Left ventricle myocardium inferior (tissue), 1 donor: ENCODE results near the gene TMEM176B. TPM values are rescaled to one million over a fixed set of nuclear protein-coding genes. Genes with fewer than 3 reads are reported as not detected.
A peak's percentile ranks its signal among the peaks of the same experiment; 100 is the strongest.

Experiments used
- DNase-seq: peaks from one replicate; pipeline ENCODE4 v3.0.0-alpha.2; 2020
- H3K27ac ChIP-seq: fragments of 200-600 bp; replicated peaks from 2 replicates; pipeline ENCODE4 v1.8.0; 2021
- H3K27me3 ChIP-seq: fragments of 200-600 bp; 2 replicates; pipeline ENCODE4 v1.8.0; 2021; ENCODE audit warnings: low read depth
- H3K36me3 ChIP-seq: fragments of 200-600 bp; 2 replicates; pipeline ENCODE4 v1.8.0; 2021
- H3K4me1 ChIP-seq: fragments of 200-600 bp; 2 replicates; pipeline ENCODE4 v1.8.0; 2021
- H3K4me3 ChIP-seq: fragments of 200-600 bp; 2 replicates; pipeline ENCODE4 v1.8.0; 2021; ENCODE audit warnings: mild to moderate bottlenecking, moderate library complexity
- H3K9me3 ChIP-seq: fragments of 200-600 bp; replicated peaks from 2 replicates; pipeline ENCODE4 v1.8.0; 2021
- CTCF ChIP-seq: fragments of 200-600 bp; IDR thresholded peaks from 2 replicates; pipeline ENCODE4 v1.8.0; 2021; ENCODE audit warnings: antibody characterized with exemption, mild to moderate bottlenecking, borderline replicate concordance
- intact Hi-C: fragments of 100-400 bp; cut with micrococcal nuclease; formaldehyde crosslinking; loops from one replicate; pipeline ENCODE4 v1.11.0; 2022
- long read RNA-seq: library from polyadenylated mRNA; unstranded; transcript quantifications from one replicate; pipeline ENCODE4 v2.0.0, GENCODE V29; 2021
- total RNA-seq: library from RNA; stranded (reverse); fragmentation: NEBNext Ultra II Directional; extraction: Animal tissue kit (Norgen Biotek cat#: 25700); gene quantifications from one replicate; pipeline ENCODE4 v1.2.1, GENCODE V29; 2021
- donor health status: DM: no; HTN: yes; CAD: no; lungs with severe emphysema.

TMEM176B gene
- total RNA-seq, result 34.0 TPM
- long read RNA-seq, transcript TMEM176B-201 (7 exons, 1,129 nt), result major isoform, 25 of 37 reads
- long read RNA-seq, partial matches to known transcripts, result 1 of 37 reads
- long read RNA-seq, other reads (novel, unspliced or antisense), result 6 of 37 reads

- Histone ChIP-seq H3K4me1 (peaks cover 18% of the 10 kb centered on the region), H3K4me3 (peak within 1 kb of the TSS; percentile 70), H3K9me3 (no peaks in the 10 kb centered on the region), H3K27ac (peak within 1 kb of the TSS; percentile 49), H3K27me3 (peaks cover 35% of the 10 kb centered on the region), H3K36me3 (peaks cover 7% of the 10 kb centered on the region)
- DNase-seq, result peak; percentile 55
- TF ChIP-seq CTCF, result no peak
- intact Hi-C loops, result no loop called here
Observed at GRCh38 chr7:150799741-150800580, at the start of gene TMEM176B. TMEM176B (minus strand) TSS chr7:150800364; CDS start chr7:150796569, 3,795 bp downstream.

DNA sequence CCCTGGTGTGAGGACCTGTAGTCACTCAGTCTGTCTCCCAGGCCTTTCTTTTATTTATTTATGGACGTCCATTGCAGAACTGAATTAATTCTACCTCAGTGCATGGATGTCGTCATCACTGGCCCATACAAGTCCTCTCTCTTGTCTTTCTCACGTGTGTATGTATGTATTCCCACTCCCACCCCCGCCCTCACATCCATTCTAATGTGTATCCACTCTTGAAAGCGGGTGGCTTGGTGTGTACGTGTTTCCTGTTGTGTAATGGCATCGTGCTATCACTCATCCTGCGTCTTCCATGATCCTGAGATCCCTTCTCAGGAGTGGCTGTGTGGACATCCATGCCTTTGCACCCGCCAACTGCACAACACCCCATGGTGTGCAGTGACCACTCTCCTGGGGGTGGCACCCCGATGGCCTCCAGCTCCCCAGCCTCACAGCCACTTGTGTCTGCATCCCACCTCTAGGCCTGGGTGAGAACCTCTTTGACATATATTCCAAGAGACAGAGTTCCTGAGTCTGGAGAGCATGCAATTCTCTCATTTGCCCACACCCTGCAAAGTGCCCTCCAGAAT lies 49.1 kb upstream of the TMEM176B start:
- Histone ChIP-seq H3K27ac (no peak overlapping the region), H3K27me3 (peaks cover 20% of the 10 kb centered on the region), H3K9me3 (no peaks in the 10 kb centered on the region), H3K36me3 (no peaks in the 10 kb centered on the region), H3K4me1 (peaks cover 13% of the 10 kb centered on the region), H3K4me3 (no peak overlapping the region)
- TF ChIP-seq CTCF, result no peak
- no peak for DNase-seq
- intact Hi-C loops, result no loop called here

DNA sequence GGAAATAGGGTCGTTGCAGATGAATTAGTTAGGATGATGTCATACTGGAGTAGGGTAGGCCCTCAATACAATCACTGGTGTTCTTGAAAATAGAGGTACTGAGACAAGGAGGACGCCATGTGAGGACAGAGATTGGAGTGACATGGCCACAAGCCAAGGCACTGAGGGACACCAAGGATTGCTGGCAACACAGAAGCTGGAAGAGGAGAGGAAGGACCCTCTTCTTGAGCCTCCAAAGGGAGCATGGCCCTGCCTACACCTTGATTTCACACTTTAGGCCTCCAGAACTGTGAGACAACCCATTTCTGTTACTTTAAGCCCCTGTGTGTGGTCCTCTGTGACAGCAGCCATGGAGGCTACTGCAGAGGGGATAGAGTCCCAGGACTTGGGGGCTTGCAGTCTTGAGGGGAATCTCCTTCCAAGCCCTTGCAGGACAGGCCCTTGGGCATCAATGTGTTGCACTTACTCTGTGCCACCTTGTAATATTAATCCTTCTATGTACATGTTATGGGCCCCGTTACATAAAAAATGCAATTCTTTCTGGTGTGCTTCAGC lies 48.5 kb upstream of the TMEM176B start:
- Histone ChIP-seq H3K9me3 (no peaks in the 10 kb centered on the region), H3K4me1 (peaks cover 13% of the 10 kb centered on the region), H3K4me3 (no peak overlapping the region), H3K27ac (no peak overlapping the region), H3K36me3 (no peaks in the 10 kb centered on the region), H3K27me3 (peaks cover 16% of the 10 kb centered on the region)
- intact Hi-C loops, result no loop called here
- no peak for TF ChIP-seq CTCF
- no peak for DNase-seq

DNA sequence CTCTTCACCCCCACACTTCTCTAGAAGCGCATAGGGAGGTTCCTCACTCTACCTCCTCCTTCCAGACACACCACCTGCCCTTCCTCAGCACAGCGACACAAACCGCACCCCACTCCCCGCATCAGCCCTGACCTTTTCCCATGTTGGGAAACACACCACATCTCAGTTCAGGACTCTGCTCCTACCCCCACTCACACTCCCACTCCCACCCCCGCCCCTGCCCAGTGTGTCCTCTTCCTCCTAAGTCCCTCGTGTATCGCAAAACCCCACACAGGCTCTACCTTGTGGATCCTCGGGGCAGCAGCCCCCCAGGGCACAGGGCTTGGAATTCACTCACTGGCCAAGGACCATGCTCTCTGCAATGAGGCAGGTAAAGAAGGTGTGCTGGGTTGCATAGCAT lies 47.9 kb upstream of the TMEM176B start:
- H3K4me3 ChIP-seq, result no peak overlapping the region
- H3K4me1 ChIP-seq, result peaks cover 13% of the 10 kb centered on the region
- H3K9me3 ChIP-seq, result no peaks in the 10 kb centered on the region
- peaks cover 16% of the 10 kb centered on the region for H3K27me3 ChIP-seq
- no peak for DNase-seq
- H3K27ac ChIP-seq, result no peak overlapping the region
- intact Hi-C loops, result no loop called here
- H3K36me3 ChIP-seq, result no peaks in the 10 kb centered on the region
- TF ChIP-seq CTCF, result no peak

- no peak overlapping the region for H3K27ac ChIP-seq
- no peaks in the 10 kb centered on the region for H3K9me3 ChIP-seq
- no peaks in the 10 kb centered on the region for H3K36me3 ChIP-seq
- no peak for DNase-seq
- no peak for TF ChIP-seq CTCF
- H3K4me3 ChIP-seq, result no peak overlapping the region
- peaks cover 14% of the 10 kb centered on the region for H3K27me3 ChIP-seq
- peaks cover 13% of the 10 kb centered on the region for H3K4me1 ChIP-seq
- intact Hi-C loops, result no loop called here
Observed at GRCh38 chr7:150847536-150847935, 47.4 kb upstream of the TMEM176B start.
